H1 (cell line): Measurements from ENCODE around the gene MARCOL. TPM values are rescaled to one million over a fixed set of nuclear protein-coding genes. Genes with fewer than 3 reads are reported as not detected.

ENCODE experiments used
- CBX5 ChIP-seq: fragments of 300-800, 300-1000 bp; sonication (generic); IDR thresholded peaks from 2 replicates; pipeline ENCODE4 v1.7.1; 2016; ENCODE audit warnings: antibody characterized with exemption, low read length, low read depth
- CHD7 ChIP-seq: fragments of 300-600 bp; sonication (generic); IDR thresholded peaks from 2 replicates; pipeline ENCODE4 v1.7.1; 2012; ENCODE audit warnings: low read length, moderate library complexity, mild to moderate bottlenecking, inconsistent platforms; ENCODE audit not compliant: insufficient replicate concordance
- CREB1 ChIP-seq: IDR thresholded peaks from 2 replicates; pipeline ENCODE4 v1.6.1; 2012; ENCODE audit warnings: inconsistent platforms
- RFX5 ChIP-seq: IDR thresholded peaks from 2 replicates; pipeline ENCODE4 v1.6.1; 2011; ENCODE audit warnings: low read depth, low read length, improper control_type of control experiment, borderline replicate concordance
- SAP30 ChIP-seq: fragments of 300-600 bp; sonication (generic); IDR thresholded peaks from 2 replicates; pipeline ENCODE4 v1.7.1; 2012; ENCODE audit warnings: low read length, moderate library complexity, mild to moderate bottlenecking, inconsistent platforms; ENCODE audit not compliant: insufficient read depth, insufficient replicate concordance
- SIRT6 ChIP-seq: IDR thresholded peaks from one replicate; pipeline ENCODE4 v1.7.1; 2012; ENCODE audit warnings: low read length, inconsistent platforms
- SP2 ChIP-seq: IDR thresholded peaks from 2 replicates; pipeline ENCODE4 v1.6.1; 2012; ENCODE audit warnings: mild to moderate bottlenecking, low read length, inconsistent platforms
- polyA plus RNA-seq, 7 experiments: library from polyadenylated mRNA; depleted of rRNA in 3 of 7; stranded (reverse) in 5 of 7; unstranded in 2 of 7; fragments of >200 nt in 5 of 7; fragments of 200-250 nt in 2 of 7; gene quantifications; 1 replicate in 5 of 7; 2 replicates in 1 of 7; 4 replicates in 1 of 7; pipeline versions ENCODE4 v1.2.1 to v1.2.3, GENCODE V29; 2011 to 2013; ENCODE audit warnings: missing spikeins in 2 of 7, mixed read lengths in 2 of 7
- total RNA-seq: library from RNA; stranded (reverse); fragmentation: NEBNext Ultra II Directional; extraction: Animal tissue kit (Norgen Biotek cat#: 25700); gene quantifications from 2 replicates; pipeline ENCODE4 v1.2.1, GENCODE V29; 2021
- TF ChIP-seq, protein P1 (sequence below): IDR thresholded peaks from 2 replicates; pipeline ENCODE4 v1.6.1; 2012; ENCODE audit warnings: low read length, inconsistent platforms
- TF ChIP-seq, protein P2 (sequence below): IDR thresholded peaks from 2 replicates; pipeline ENCODE4 v1.6.1; 2012; ENCODE audit warnings: inconsistent platforms

Gene MARCOL
- total and polyA plus RNA-seq, 2 of the 8 experiments (the other 6 are each of a cell fraction or from before 2014, with no cell fraction given), result not detected

DNA sequence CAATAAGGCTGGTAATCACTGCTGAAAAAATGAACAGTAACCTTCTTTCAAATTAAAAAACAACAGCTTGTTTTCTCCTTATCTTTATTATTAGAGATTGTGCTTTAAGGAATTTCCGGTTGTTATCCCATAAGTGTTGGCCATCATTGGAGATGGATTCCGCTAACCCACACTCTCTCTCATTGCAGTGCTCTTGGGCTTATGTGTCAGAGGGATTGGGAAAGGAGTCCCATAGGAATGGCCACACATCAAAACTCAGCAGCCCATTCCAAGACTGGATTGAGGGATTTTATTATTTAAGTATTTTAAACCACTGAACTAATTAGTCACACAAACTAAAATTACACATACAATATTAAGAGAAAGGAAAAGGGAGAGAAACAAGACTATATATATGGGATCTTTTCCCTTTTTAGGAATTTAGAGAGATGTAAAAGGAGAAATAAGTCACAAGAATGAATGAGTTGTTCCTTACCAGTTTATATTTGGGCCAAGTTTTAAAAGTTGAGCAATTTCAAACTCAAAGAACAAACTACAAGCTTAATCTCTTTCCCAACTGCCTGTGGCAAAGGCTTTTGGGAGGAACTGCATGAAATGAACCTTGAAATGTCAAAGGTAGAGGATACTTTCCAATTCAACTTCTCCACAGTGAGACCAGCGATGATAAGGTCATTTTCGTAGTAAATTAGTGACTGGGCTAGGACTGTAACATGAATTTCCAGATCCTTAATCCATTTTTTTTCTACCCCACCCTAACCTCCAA, 33.1 kb upstream of the MARCOL start (continued):
- TF ChIP-seq CHD7, result no peak
- no peak for TF ChIP-seq SIRT6
- no peak for TF ChIP-seq SP2
- no peak for TF ChIP-seq CREB1
- TF ChIP-seq CBX5, result no peak
- no peak for TF ChIP-seq SAP30
- TF ChIP-seq, protein P1, sequence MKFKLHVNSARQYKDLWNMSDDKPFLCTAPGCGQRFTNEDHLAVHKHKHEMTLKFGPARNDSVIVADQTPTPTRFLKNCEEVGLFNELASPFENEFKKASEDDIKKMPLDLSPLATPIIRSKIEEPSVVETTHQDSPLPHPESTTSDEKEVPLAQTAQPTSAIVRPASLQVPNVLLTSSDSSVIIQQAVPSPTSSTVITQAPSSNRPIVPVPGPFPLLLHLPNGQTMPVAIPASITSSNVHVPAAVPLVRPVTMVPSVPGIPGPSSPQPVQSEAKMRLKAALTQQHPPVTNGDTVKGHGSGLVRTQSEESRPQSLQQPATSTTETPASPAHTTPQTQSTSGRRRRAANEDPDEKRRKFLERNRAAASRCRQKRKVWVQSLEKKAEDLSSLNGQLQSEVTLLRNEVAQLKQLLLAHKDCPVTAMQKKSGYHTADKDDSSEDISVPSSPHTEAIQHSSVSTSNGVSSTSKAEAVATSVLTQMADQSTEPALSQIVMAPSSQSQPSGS, result no peak
- no peak for TF ChIP-seq RFX5
- TF ChIP-seq, protein P2, sequence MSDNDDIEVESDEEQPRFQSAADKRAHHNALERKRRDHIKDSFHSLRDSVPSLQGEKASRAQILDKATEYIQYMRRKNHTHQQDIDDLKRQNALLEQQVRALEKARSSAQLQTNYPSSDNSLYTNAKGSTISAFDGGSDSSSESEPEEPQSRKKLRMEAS, result no peak
